WTC11 (cell line): ENCODE data around the gene CAMP. TPM values are rescaled to one million over a fixed set of nuclear protein-coding genes. Genes with fewer than 3 reads are reported as not detected.

Source experiments
- ATAC-seq: fragments of 200-7000 bp; cut with Tn5 transposase; 2 replicates; pipeline ENCODE4 v1.10.0; 2021; ENCODE audit warnings: mild to moderate bottlenecking, moderate library complexity
- CTCF ChIA-PET: fragments of 300-600 bp; sonication (Branson Sonifier 250); formaldehyde crosslinking; loops from one replicate; lab custom pipeline; 2021; ENCODE audit warnings: antibody characterized with exemption; lab: Charles Lee
- POLR2A ChIA-PET: fragments of 350-600 bp; sonication (Branson Sonifier 250); formaldehyde crosslinking; loops from one replicate; lab custom pipeline; 2021; ENCODE audit warnings: antibody characterized with exemption; lab: Charles Lee
- DNase-seq: peaks from one replicate; pipeline ENCODE4 v3.0.0; 2021; ENCODE audit warnings: low spot score
- H3K27ac Mint-ChIP-seq: 2 replicates; pipeline ENCODE4 v1.8.0; 2021; ENCODE audit warnings: mixed read lengths
- H3K27me3 Mint-ChIP-seq: 2 replicates; pipeline ENCODE4 v1.8.0; 2021; ENCODE audit warnings: low read depth, mild to moderate bottlenecking, moderate library complexity, mixed read lengths
- H3K36me3 Mint-ChIP-seq: 2 replicates; pipeline ENCODE4 v1.8.0; 2021; ENCODE audit warnings: mixed read lengths
- H3K4me1 Mint-ChIP-seq: 2 replicates; pipeline ENCODE4 v1.8.0; 2022; ENCODE audit warnings: mixed read lengths
- H3K4me3 Mint-ChIP-seq: 2 replicates; pipeline ENCODE4 v1.8.0; 2021; ENCODE audit warnings: mild to moderate bottlenecking, moderate library complexity, mixed read lengths
- H3K9me3 Mint-ChIP-seq: 2 replicates; pipeline ENCODE4 v1.8.0; 2021; ENCODE audit warnings: mixed read lengths
- CBFB ChIP-seq: sonication (generic); formaldehyde crosslinking; IDR thresholded peaks from 2 replicates; pipeline ENCODE4 v1.8.1; 2022; ENCODE audit warnings: mild to moderate bottlenecking, low read depth, missing genetic modification reagents
- CREB1 ChIP-seq: sonication (generic); formaldehyde crosslinking; IDR thresholded peaks from 2 replicates; pipeline ENCODE4 v1.8.0; 2023; ENCODE audit warnings: mild to moderate bottlenecking, missing genetic modification reagents
- ELF4 ChIP-seq: sonication (generic); formaldehyde crosslinking; IDR thresholded peaks from 2 replicates; pipeline ENCODE4 v1.8.1; 2022; ENCODE audit warnings: low read depth, mild to moderate bottlenecking, moderate library complexity, missing genetic modification reagents
- FOXP1 ChIP-seq: sonication (generic); formaldehyde crosslinking; IDR thresholded peaks from 2 replicates; pipeline ENCODE4 v1.8.0; 2022; ENCODE audit warnings: missing genetic modification reagents, mild to moderate bottlenecking, moderate library complexity, borderline replicate concordance
- KAT7 ChIP-seq: sonication (generic); formaldehyde crosslinking; IDR thresholded peaks from 2 replicates; pipeline ENCODE4 v1.8.1; 2023; ENCODE audit warnings: missing genetic modification reagents, mild to moderate bottlenecking, borderline replicate concordance
- MAX ChIP-seq: sonication (generic); formaldehyde crosslinking; IDR thresholded peaks from 2 replicates; pipeline ENCODE4 v1.8.0; 2022; ENCODE audit warnings: mild to moderate bottlenecking, missing genetic modification reagents
- MXD4 ChIP-seq: fragments of 250-450 bp; sonication (Bioruptor Pico); IDR thresholded peaks from 2 replicates; pipeline ENCODE4 v1.8.0; 2021; ENCODE audit warnings: mild to moderate bottlenecking, moderate library complexity, borderline replicate concordance
- MYBL2 ChIP-seq: sonication (generic); formaldehyde crosslinking; IDR thresholded peaks from 2 replicates; pipeline ENCODE4 v1.8.1; 2023; ENCODE audit warnings: mild to moderate bottlenecking, moderate library complexity, missing genetic modification reagents
- NR2C2 ChIP-seq: sonication (generic); formaldehyde crosslinking; IDR thresholded peaks from 2 replicates; pipeline ENCODE4 v1.8.0; 2022; ENCODE audit warnings: mild to moderate bottlenecking, missing genetic modification reagents
- PREB ChIP-seq: sonication (generic); formaldehyde crosslinking; IDR thresholded peaks from 2 replicates; pipeline ENCODE4 v1.8.1; 2022; ENCODE audit warnings: mild to moderate bottlenecking, missing genetic modification reagents, moderate library complexity, borderline replicate concordance
- RELA ChIP-seq: sonication (generic); formaldehyde crosslinking; IDR thresholded peaks from 2 replicates; pipeline ENCODE4 v1.8.1; 2022; ENCODE audit warnings: missing genetic modification reagents, mild to moderate bottlenecking, borderline replicate concordance
- RORB ChIP-seq: fragments of 250-450 bp; sonication (Bioruptor Pico); IDR thresholded peaks from 2 replicates; pipeline ENCODE4 v1.9.0; 2021; ENCODE audit warnings: mild to moderate bottlenecking
- TEAD1 ChIP-seq: sonication (generic); formaldehyde crosslinking; IDR thresholded peaks from 2 replicates; pipeline ENCODE4 v1.8.0; 2022; ENCODE audit warnings: mild to moderate bottlenecking, missing genetic modification reagents
- total RNA-seq: library from RNA; stranded (reverse); gene quantifications from 3 replicates; pipeline ENCODE4 v1.2.3, GENCODE V29; 2021
- TF ChIP-seq, protein P1 (sequence below): sonication (generic); formaldehyde crosslinking; IDR thresholded peaks from 2 replicates; pipeline ENCODE4 v1.8.1; 2023; ENCODE audit warnings: mild to moderate bottlenecking, missing genetic modification reagents, borderline replicate concordance
- TF ChIP-seq, protein P2 (sequence below): sonication (generic); formaldehyde crosslinking; conservative IDR thresholded peaks from 2 replicates; pipeline ENCODE4 v1.8.1; 2022; ENCODE audit warnings: mild to moderate bottlenecking, missing genetic modification reagents

CAMP gene
- total RNA-seq, 1 experiment from 2014 or later: not detected

DNA sequence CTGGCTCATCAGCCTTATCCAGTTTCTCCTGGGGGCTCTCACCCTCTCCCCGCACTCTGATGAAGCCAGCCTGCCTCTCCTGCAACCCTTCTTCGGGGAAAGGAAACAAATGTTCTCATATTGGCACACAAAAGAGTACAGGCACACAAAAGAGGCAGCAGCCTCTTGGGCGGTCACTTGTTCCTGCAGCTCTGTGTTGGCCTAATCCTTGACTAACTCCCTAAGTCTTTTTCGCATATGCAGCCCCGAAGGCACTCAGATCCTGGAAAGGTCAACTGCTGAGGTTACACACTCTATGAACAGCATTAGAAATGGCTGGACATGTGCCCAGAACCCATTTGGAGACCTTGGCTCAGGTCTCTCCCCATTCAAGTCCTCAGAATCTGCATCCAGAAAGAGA lies 7.4 kb upstream of the CAMP start (continued):
- TF ChIP-seq RORB (no peak), KAT7 (no peak), MYBL2 (CRISPR knock-in tag) (no peak)

GRCh38 chr3:48217449-48217848 lies 5.8 kb upstream of the CAMP start:
- no peaks in the 10 kb centered on the region for H3K36me3 Mint-ChIP-seq
- H3K9me3 Mint-ChIP-seq: no peaks in the 10 kb centered on the region
- DNase-seq (no peak), ATAC-seq (no peak)
- H3K4me1 Mint-ChIP-seq: no peaks in the 10 kb centered on the region
- H3K4me3 Mint-ChIP-seq: no peak overlapping the region
- peaks cover 15% of the 10 kb centered on the region for H3K27me3 Mint-ChIP-seq
- H3K27ac Mint-ChIP-seq: no peak overlapping the region
- POLR2A ChIA-PET: no interaction called here
- TF ChIP-seq TEAD1 (CRISPR knock-in tag): no peak
- TF ChIP-seq, protein P1, sequence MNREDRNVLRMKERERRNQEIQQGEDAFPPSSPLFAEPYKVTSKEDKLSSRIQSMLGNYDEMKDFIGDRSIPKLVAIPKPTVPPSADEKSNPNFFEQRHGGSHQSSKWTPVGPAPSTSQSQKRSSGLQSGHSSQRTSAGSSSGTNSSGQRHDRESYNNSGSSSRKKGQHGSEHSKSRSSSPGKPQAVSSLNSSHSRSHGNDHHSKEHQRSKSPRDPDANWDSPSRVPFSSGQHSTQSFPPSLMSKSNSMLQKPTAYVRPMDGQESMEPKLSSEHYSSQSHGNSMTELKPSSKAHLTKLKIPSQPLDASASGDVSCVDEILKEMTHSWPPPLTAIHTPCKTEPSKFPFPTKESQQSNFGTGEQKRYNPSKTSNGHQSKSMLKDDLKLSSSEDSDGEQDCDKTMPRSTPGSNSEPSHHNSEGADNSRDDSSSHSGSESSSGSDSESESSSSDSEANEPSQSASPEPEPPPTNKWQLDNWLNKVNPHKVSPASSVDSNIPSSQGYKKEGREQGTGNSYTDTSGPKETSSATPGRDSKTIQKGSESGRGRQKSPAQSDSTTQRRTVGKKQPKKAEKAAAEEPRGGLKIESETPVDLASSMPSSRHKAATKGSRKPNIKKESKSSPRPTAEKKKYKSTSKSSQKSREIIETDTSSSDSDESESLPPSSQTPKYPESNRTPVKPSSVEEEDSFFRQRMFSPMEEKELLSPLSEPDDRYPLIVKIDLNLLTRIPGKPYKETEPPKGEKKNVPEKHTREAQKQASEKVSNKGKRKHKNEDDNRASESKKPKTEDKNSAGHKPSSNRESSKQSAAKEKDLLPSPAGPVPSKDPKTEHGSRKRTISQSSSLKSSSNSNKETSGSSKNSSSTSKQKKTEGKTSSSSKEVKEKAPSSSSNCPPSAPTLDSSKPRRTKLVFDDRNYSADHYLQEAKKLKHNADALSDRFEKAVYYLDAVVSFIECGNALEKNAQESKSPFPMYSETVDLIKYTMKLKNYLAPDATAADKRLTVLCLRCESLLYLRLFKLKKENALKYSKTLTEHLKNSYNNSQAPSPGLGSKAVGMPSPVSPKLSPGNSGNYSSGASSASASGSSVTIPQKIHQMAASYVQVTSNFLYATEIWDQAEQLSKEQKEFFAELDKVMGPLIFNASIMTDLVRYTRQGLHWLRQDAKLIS (CRISPR knock-in tag): no peak
- no peak for TF ChIP-seq RELA (CRISPR knock-in tag)
- CTCF ChIA-PET: interaction anchor here (1.9 kb wide), 1 partner anchor 219 kb away, joined by 9 read pairs; no protein-coding TSS in a partner anchor

DNA sequence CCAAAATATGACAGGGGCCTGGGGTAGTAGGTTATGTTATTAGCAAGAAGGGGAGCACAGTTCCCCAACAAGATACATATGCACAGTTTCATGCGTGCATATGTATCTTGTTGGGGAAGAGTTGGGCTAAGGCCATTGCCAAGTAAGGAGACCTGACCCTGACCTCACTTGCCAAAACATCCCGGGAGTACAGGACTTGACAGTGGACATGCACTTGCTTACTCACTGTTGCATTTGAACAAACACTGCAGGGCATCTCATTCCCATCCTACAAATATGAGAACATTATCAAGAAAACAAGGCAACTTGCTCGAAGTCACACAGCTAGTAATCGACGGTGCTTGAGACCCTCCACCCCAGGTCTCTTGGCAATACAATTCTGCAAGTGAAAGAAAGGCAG lies 4.8 kb upstream of the CAMP start:
- Mint-ChIP-seq H3K27ac (no peak overlapping the region), H3K4me1 (no peaks in the 10 kb centered on the region), H3K4me3 (no peak overlapping the region), H3K9me3 (no peaks in the 10 kb centered on the region), H3K27me3 (peaks cover 16% of the 10 kb centered on the region), H3K36me3 (no peaks in the 10 kb centered on the region)
- POLR2A ChIA-PET: interaction anchor here (0.5 kb wide), 1 partner anchor 316 kb away, joined by 3 read pairs; no protein-coding TSS in a partner anchor
- TF ChIP-seq PREB (CRISPR knock-in tag): no peak
- no peak for TF ChIP-seq NR2C2
- DNase-seq (no peak), ATAC-seq (no peak)
- CTCF ChIA-PET: interaction anchor here (0.5 to 1.9 kb wide), 5 partner anchors 13 to 218 kb away, joined by 3 to 9 read pairs (median 3); no protein-coding TSS in a partner anchor

- TF ChIP-seq, protein P2, sequence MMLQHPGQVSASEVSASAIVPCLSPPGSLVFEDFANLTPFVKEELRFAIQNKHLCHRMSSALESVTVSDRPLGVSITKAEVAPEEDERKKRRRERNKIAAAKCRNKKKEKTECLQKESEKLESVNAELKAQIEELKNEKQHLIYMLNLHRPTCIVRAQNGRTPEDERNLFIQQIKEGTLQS (CRISPR knock-in tag): no peak
- TF ChIP-seq FOXP1 (CRISPR knock-in tag) (no peak), ELF4 (CRISPR knock-in tag) (no peak), CBFB (CRISPR knock-in tag) (no peak), RORB (no peak), MXD4 (CRISPR knock-in tag) (no peak), CREB1 (no peak), MAX (no peak)
- Mint-ChIP-seq H3K4me3 (no peak overlapping the region), H3K9me3 (no peaks in the 10 kb centered on the region), H3K4me1 (no peaks in the 10 kb centered on the region), H3K36me3 (no peaks in the 10 kb centered on the region), H3K27me3 (peaks cover 16% of the 10 kb centered on the region), H3K27ac (no peak overlapping the region)
- ChIA-PET CTCF (interaction anchor here (1.3 to 1.4 kb wide), 2 partner anchors 25 to 180 kb away, joined by 3 read pairs; no protein-coding TSS in a partner anchor), POLR2A (no interaction called here)
- no peak for DNase-seq
- ATAC-seq: no peak
These were observed 3.8 kb upstream of the CAMP start for GRCh38 chr3:48219543-48219942.
